ENCODE measurements around the gene LRMDA. TPM values are rescaled to one million over a fixed set of nuclear protein-coding genes. Genes with fewer than 3 reads are reported as not detected.

The LRMDA gene
- total and polyA plus RNA-seq, 2 of the 13 experiments (the other 11 are each of a cell fraction or from before 2014, with no cell fraction given): 13.4 to 22.0 TPM

GRCh38 chr10:76209135-76209534, 777.7 kb downstream of the LRMDA start:
- no peak overlapping the region for H3K27ac ChIP-seq (ENCODE audit: extremely low read length, insufficient read depth, low read length)
- WGBS (ENCODE audit: low lambda C conversion rate): 92% methylated on average over 5 of the region's 5 CpGs
- H3K27me3 ChIP-seq (ENCODE audit: control insufficient read depth in 1 of 2, insufficient read depth in 2 of 2, low read length in 2 of 2): no peaks in the 10 kb centered on the region
- H2AFZ ChIP-seq (ENCODE audit: low read length): no peak overlapping the region
- TF ChIP-seq PAF1 (CRISPR knock-in tag; IDR thresholded peaks at IDR 0.05) (no peak), ZNF225 (CRISPR knock-in tag; IDR thresholded peaks at IDR 0.05) (no peak), ZNF205 (CRISPR knock-in tag; IDR thresholded peaks at IDR 0.05) (no peak), ZNF234 (CRISPR knock-in tag; conservative IDR thresholded peaks at IDR 0.05) (no peak), CREB3 (CRISPR knock-in tag; IDR thresholded peaks at IDR 0.05) (no peak), MTA1 (CRISPR knock-in tag; IDR thresholded peaks at IDR 0.05; ENCODE audit: borderline replicate concordance) (no peak), SKIL (CRISPR knock-in tag; IDR thresholded peaks at IDR 0.05; ENCODE audit: borderline replicate concordance) (no peak), ZNF44 (CRISPR knock-in tag; IDR thresholded peaks at IDR 0.05) (no peak), NCOA1 (CRISPR knock-in tag; IDR thresholded peaks at IDR 0.05) (no peak), RORA (CRISPR knock-in tag; IDR thresholded peaks at IDR 0.05) (no peak), MTF2 (CRISPR knock-in tag; IDR thresholded peaks at IDR 0.05; ENCODE audit: borderline replicate concordance) (no peak), HDAC2 (CRISPR knock-in tag; IDR thresholded peaks at IDR 0.05) (no peak), TMF1 (CRISPR knock-in tag; IDR thresholded peaks at IDR 0.05; ENCODE audit: low read depth) (no peak), BRF2 (CRISPR knock-in tag; IDR thresholded peaks at IDR 0.05) (no peak), ZKSCAN8 (CRISPR knock-in tag; IDR thresholded peaks at IDR 0.05; ENCODE audit: borderline replicate concordance) (no peak), ZNF34 (CRISPR knock-in tag; IDR thresholded peaks at IDR 0.05; ENCODE audit: borderline replicate concordance) (no peak), ZBTB10 (CRISPR knock-in tag; IDR thresholded peaks at IDR 0.05; ENCODE audit: borderline replicate concordance) (no peak), THAP11 (CRISPR knock-in tag; IDR thresholded peaks at IDR 0.05) (no peak), ZNF839 (CRISPR knock-in tag; IDR thresholded peaks at IDR 0.05; ENCODE audit: borderline replicate concordance) (no peak)
- FAIRE-seq: no peak
- CTCF ChIA-PET (ENCODE audit: low intra/inter-chr PET ratio, low total read pairs): no interaction called here
- no peak for ATAC-seq
- H3K79me2 ChIP-seq (ENCODE audit: insufficient read depth, low read length): no peaks in the 10 kb centered on the region
- POLR2A ChIA-PET: interaction anchor here (1.4 kb wide), 1 partner anchor 58 kb away, joined by 3 read pairs; no protein-coding TSS in a partner anchor
- BruUV-seq (replicated peaks): no TSS peak
- in situ Hi-C loops (cut with HindIII; ENCODE audit: extremely low pct_ligation_motif_present, low pct_unique_long_range_greater_than_20kb) (no loop called here), intact Hi-C loops (cut with micrococcal nuclease; ENCODE audit: unreplicated experiment) (no loop called here)
- H3K9ac ChIP-seq (ENCODE audit: insufficient read depth, low read depth, low read length): no peak overlapping the region
- H3K4me3 ChIP-seq (replicated peaks in 1 of 3; ENCODE audit: insufficient read depth in 1 of 3, low read depth in 2 of 3, low read length in 3 of 3): no peak overlapping the region
- no peak for DNase-seq (ENCODE audit: low spot score)
- no peaks in the 10 kb centered on the region for H3K36me3 ChIP-seq (replicated peaks in 1 of 2; ENCODE audit: control insufficient read depth in 1 of 2, insufficient read depth in 2 of 2, low read length in 2 of 2)
- H3K4me2 ChIP-seq (ENCODE audit: low read depth, low read length): no peak overlapping the region
- H3K9me3 ChIP-seq (ENCODE audit: low read length): no peaks in the 10 kb centered on the region
- H4K20me1 ChIP-seq (ENCODE audit: insufficient read depth, low read length): no peaks in the 10 kb centered on the region
- H3K4me1 ChIP-seq (ENCODE audit: insufficient read depth, low read length): peaks cover 6% of the 10 kb centered on the region; the same call in 1 of the 2 replicates

Measured in HepG2 (cell line).